ENCODE data around the gene NIPSNAP2. TPM values are rescaled to one million over a fixed set of nuclear protein-coding genes. Genes with fewer than 3 reads are reported as not detected.

NIPSNAP2 gene
- total and polyA plus RNA-seq, 2 of the 13 experiments (the other 11 are each of a cell fraction or from before 2014, with no cell fraction given), result 40.3 to 61.5 TPM

DNA sequence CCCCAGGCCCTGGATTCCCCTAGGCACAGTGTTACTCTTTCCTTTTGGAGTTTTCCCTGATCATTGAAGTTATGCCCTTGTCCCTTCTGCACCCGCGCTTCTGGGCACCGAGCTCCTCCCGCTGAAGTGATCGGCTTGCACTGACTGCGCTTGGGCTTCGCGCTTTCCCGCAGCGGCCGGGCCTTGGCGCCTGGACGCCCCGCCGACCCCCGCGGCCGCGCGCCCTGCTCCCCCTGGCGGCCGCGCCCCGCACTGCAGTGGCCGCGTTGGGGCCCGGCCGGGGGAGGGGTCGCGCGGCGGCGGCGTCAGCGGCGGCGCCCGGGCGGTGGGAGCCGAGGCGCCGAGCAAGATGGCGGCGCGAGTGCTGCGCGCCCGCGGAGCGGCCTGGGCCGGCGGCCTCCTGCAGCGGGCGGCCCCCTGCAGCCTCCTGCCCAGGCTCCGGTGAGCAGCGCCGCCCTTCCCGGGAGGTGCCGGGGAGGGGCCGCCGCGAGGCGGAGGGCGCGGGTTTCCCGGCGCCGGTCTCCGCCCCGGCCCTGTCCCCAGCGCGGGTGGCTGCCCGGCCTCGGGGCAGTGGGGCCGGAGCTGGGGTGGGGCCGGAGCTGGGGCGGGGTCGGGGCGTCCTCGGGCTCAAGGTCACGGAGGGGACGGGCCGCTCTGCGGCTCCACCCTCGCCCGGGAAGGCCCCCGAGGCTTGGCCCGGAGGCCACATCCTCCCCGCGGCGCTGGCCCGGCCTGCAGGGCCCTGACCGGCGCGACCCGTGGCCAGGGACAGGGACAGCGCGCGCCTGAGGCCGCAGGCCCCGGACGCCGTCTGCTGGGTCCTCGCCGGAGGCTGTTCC, at the start of gene NIPSNAP2 (continued):
- TF ChIP-seq, protein P1, sequence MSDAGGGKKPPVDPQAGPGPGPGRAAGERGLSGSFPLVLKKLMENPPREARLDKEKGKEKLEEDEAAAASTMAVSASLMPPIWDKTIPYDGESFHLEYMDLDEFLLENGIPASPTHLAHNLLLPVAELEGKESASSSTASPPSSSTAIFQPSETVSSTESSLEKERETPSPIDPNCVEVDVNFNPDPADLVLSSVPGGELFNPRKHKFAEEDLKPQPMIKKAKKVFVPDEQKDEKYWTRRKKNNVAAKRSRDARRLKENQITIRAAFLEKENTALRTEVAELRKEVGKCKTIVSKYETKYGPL (CRISPR knock-in tag; IDR thresholded peaks at IDR 0.05), result no peak
- TF ChIP-seq, protein P2, sequence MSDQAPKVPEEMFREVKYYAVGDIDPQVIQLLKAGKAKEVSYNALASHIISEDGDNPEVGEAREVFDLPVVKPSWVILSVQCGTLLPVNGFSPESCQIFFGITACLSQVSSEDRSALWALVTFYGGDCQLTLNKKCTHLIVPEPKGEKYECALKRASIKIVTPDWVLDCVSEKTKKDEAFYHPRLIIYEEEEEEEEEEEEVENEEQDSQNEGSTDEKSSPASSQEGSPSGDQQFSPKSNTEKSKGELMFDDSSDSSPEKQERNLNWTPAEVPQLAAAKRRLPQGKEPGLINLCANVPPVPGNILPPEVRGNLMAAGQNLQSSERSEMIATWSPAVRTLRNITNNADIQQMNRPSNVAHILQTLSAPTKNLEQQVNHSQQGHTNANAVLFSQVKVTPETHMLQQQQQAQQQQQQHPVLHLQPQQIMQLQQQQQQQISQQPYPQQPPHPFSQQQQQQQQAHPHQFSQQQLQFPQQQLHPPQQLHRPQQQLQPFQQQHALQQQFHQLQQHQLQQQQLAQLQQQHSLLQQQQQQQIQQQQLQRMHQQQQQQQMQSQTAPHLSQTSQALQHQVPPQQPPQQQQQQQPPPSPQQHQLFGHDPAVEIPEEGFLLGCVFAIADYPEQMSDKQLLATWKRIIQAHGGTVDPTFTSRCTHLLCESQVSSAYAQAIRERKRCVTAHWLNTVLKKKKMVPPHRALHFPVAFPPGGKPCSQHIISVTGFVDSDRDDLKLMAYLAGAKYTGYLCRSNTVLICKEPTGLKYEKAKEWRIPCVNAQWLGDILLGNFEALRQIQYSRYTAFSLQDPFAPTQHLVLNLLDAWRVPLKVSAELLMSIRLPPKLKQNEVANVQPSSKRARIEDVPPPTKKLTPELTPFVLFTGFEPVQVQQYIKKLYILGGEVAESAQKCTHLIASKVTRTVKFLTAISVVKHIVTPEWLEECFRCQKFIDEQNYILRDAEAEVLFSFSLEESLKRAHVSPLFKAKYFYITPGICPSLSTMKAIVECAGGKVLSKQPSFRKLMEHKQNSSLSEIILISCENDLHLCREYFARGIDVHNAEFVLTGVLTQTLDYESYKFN (CRISPR knock-in tag; conservative IDR thresholded peaks at IDR 0.05), result peak; percentile 44
- TF ChIP-seq AGO2 (optimal IDR thresholded peaks at IDR 0.05; ENCODE audit: low read depth, low read length) (peak; percentile 44), CREB1 (IDR thresholded peaks at IDR 0.05) (no peak; the same call in 1 of the 2 replicates), CREB1 (CRISPR knock-in tag; IDR thresholded peaks at IDR 0.05) (no peak), AHR (CRISPR knock-in tag; IDR thresholded peaks at IDR 0.05) (peak; percentile 72; the same call in 1 of the 2 replicates), ZNF230 (CRISPR knock-in tag; IDR thresholded peaks at IDR 0.05) (no peak), CHCHD3 (CRISPR knock-in tag; IDR thresholded peaks at IDR 0.05) (0 out of 2 replicates have a peak, but pooled peaks have one; percentile 21), TBX2 (CRISPR knock-in tag; IDR thresholded peaks at IDR 0.05; ENCODE audit: borderline replicate concordance) (peak; percentile 59; the same call in 1 of the 2 replicates), SALL2 (CRISPR knock-in tag; IDR thresholded peaks at IDR 0.05) (peak; percentile 16; the same call in 1 of the 2 replicates), NRL (CRISPR knock-in tag; IDR thresholded peaks at IDR 0.05; ENCODE audit: borderline replicate concordance) (no peak), ZNF235 (CRISPR knock-in tag; IDR thresholded peaks at IDR 0.05; ENCODE audit: borderline replicate concordance) (0 out of 2 replicates have a peak, but pooled peaks have one; percentile 53), FOXA1 (IDR thresholded peaks at IDR 0.05) (no peak), FOXA1 (CRISPR knock-in tag; IDR thresholded peaks at IDR 0.05) (0 out of 2 replicates have a peak, but pooled peaks have one; percentile 6), MED1 (CRISPR knock-in tag; IDR thresholded peaks at IDR 0.05) (peak; percentile 78), HOXD1 (CRISPR knock-in tag; IDR thresholded peaks at IDR 0.05) (0 out of 2 replicates have a peak, but pooled peaks have one; percentile 21), FOSL2 (CRISPR knock-in tag; IDR thresholded peaks at IDR 0.05) (peak; percentile 37; the same call in 1 of the 2 replicates)
- TF ChIP-seq, protein P3, sequence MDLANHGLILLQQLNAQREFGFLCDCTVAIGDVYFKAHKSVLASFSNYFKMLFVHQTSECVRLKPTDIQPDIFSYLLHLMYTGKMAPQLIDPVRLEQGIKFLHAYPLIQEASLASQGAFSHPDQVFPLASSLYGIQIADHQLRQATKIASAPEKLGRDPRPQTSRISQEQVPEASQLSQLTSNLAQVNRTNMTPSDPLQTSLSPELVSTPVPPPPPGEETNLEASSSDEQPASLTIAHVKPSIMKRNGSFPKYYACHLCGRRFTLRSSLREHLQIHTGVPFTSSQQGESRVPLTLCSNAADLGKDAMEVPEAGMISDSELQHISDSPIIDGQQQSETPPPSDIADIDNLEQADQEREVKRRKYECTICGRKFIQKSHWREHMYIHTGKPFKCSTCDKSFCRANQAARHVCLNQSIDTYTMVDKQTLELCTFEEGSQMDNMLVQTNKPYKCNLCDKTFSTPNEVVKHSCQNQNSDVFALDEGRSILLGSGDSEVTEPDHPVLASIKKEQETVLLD (CRISPR knock-in tag; IDR thresholded peaks at IDR 0.05; ENCODE audit: low read depth), result peak; percentile 83
- TF ChIP-seq, protein P4, sequence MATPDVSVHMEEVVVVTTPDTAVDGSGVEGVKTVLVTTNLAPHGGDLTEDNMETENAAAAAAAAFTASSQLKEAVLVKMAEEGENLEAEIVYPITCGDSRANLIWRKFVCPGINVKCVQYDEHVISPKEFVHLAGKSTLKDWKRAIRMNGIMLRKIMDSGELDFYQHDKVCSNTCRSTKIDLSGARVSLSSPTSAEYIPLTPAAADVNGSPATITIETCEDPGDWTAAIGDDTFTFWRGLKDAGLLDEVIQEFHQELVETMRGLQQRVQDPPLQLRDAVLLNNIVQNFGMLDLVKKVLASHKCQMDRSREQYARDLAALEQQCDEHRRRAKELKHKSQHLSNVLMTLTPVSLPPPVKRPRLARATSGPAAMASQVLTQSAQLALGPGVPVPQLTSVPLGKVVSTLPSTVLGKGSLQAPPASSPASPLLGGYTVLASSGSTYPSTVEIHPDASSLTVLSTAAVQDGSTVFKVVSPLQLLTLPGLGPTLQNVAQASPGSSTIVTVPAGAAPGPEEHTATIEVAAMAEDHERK (CRISPR knock-in tag; IDR thresholded peaks at IDR 0.05; ENCODE audit: low read depth), result no peak
